Neural progenitor cell (in vitro differentiated cells): ENCODE measurements around the gene RPUSD1. TPM values are rescaled to one million over a fixed set of nuclear protein-coding genes. Genes with fewer than 3 reads are reported as not detected.
A peak's percentile ranks its signal among the peaks of the same experiment; 100 is the strongest.

ENCODE experiments used
- DNase-seq: peaks from one replicate; pipeline ENCODE4 v3.0.0-alpha.2; 2016; ENCODE audit warnings: low spot score
- H2AFZ ChIP-seq: fragments of 200-600 bp; sonication (generic); replicated peaks from 2 replicates; pipeline ENCODE4 v1.6.1; 2016; ENCODE audit warnings: antibody characterized with exemption
- H3F3A ChIP-seq: fragments of 200-600 bp; sonication (generic); 2 replicates; pipeline ENCODE4 v1.6.1; 2016; ENCODE audit warnings: antibody characterized with exemption, low read depth
- H3K27ac ChIP-seq: fragments of 200-600 bp; sonication (generic); 2 replicates; pipeline ENCODE4 v1.5.1; 2016; ENCODE audit warnings: mild to moderate bottlenecking
- H3K27me3 ChIP-seq: fragments of 200-600 bp; sonication (generic); 2 replicates; pipeline ENCODE4 v1.6.1; 2016; ENCODE audit warnings: mild to moderate bottlenecking, moderate library complexity
- H3K36me3 ChIP-seq: fragments of 200-600 bp; sonication (generic); 2 replicates; pipeline ENCODE4 v1.5.1; 2016
- H3K4me1 ChIP-seq: fragments of 200-600 bp; sonication (generic); 2 replicates; pipeline ENCODE4 v1.6.1; 2016; ENCODE audit warnings: mixed run types
- H3K4me2 ChIP-seq: fragments of 200-600 bp; sonication (generic); 2 replicates; pipeline ENCODE4 v1.6.1; 2016
- H3K4me3 ChIP-seq: fragments of 200-600 bp; sonication (generic); 2 replicates; pipeline ENCODE4 v1.5.1; 2016
- H3K79me2 ChIP-seq: fragments of 200-600 bp; sonication (generic); 2 replicates; pipeline ENCODE4 v1.6.1; 2016; ENCODE audit warnings: low read depth
- H3K9ac ChIP-seq: fragments of 200-600 bp; sonication (generic); 2 replicates; pipeline ENCODE4 v1.6.1; 2016
- H3K9me3 ChIP-seq: fragments of 200-600 bp; sonication (generic); 2 replicates; pipeline ENCODE4 v1.5.1; 2016; ENCODE audit warnings: low read depth
- H4K20me1 ChIP-seq: fragments of 200-600 bp; sonication (generic); 2 replicates; pipeline ENCODE4 v1.6.1; 2016; ENCODE audit warnings: low read depth
- H3K27ac Mint-ChIP-seq: 3 replicates; pipeline ENCODE4 v1.8.0; 2021; ENCODE audit warnings: mixed read lengths
- H3K27me3 Mint-ChIP-seq: 2 replicates; pipeline ENCODE4 v1.8.0; 2022; ENCODE audit warnings: low read depth, mild to moderate bottlenecking, inconsistent platforms, moderate library complexity, mixed read lengths; ENCODE audit not compliant: insufficient read depth
- H3K36me3 Mint-ChIP-seq: 3 replicates; pipeline ENCODE4 v1.8.0; 2021; ENCODE audit warnings: mixed read lengths
- H3K4me1 Mint-ChIP-seq: 3 replicates; pipeline ENCODE4 v1.8.0; 2021; ENCODE audit warnings: mixed read lengths
- H3K4me3 Mint-ChIP-seq: 3 replicates; pipeline ENCODE4 v1.8.0; 2021; ENCODE audit warnings: mild to moderate bottlenecking, moderate library complexity, mixed read lengths
- H3K9me3 Mint-ChIP-seq: 3 replicates; pipeline ENCODE4 v1.8.0; 2020; ENCODE audit warnings: mixed read lengths
- CTCF ChIP-seq: fragments of 200-600 bp; sonication (generic); IDR thresholded peaks from 2 replicates; pipeline ENCODE4 v1.5.1; 2017; ENCODE audit warnings: antibody characterized with exemption, mild to moderate bottlenecking
- EZH2 ChIP-seq: fragments of 200-600 bp; sonication (generic); IDR thresholded peaks from 2 replicates; pipeline ENCODE4 v1.6.1; 2017; ENCODE audit warnings: antibody characterized with exemption, mild to moderate bottlenecking, moderate library complexity
- EZH2phosphoT487 ChIP-seq: fragments of 200-600 bp; sonication (generic); IDR thresholded peaks from 2 replicates; pipeline ENCODE4 v1.6.1; 2017; ENCODE audit warnings: antibody characterized with exemption
- total RNA-seq: library from RNA; depleted of rRNA; stranded (reverse); fragments of >200 nt; gene quantifications from 2 replicates; pipeline ENCODE4 v1.2.3, GENCODE V29; 2015; ENCODE audit warnings: low replicate concordance

The RPUSD1 gene
- total RNA-seq, 1 donor from 2014 or later: 5.6 TPM

DNA sequence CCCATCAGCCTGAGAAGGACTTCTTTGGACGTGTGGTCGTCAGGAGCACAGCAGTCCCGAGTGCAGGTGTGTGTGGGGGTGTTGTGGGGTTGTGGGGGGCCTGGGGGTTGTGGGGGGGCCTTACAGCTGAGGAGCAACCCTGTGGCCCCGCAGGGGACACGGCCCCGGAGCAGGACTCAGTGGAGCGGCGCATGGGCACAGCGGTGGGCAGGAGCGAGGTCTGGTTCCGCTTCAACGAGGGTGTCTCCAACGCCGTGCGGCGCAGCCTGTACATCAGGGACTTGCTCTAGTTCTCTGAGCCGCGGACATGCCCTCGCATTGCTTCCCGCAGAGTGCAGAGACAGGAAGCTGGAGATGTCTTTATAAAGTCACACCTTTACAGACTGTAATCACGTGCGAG lies 9.5 kb upstream of the RPUSD1 start:
- H3K9me3 ChIP-seq: no peaks in the 10 kb centered on the region
- H3K4me2 ChIP-seq: no peak overlapping the region
- H4K20me1 ChIP-seq: peaks cover 43% of the 10 kb centered on the region
- no peak overlapping the region for H3K4me3 ChIP-seq
- peaks cover 10% of the 10 kb centered on the region for H3F3A ChIP-seq
- H3K36me3 Mint-ChIP-seq: peaks cover 3% of the 10 kb centered on the region
- no peak overlapping the region for H2AFZ ChIP-seq
- H3K4me1 Mint-ChIP-seq: no peaks in the 10 kb centered on the region
- H3K27me3 Mint-ChIP-seq: peaks cover 5% of the 10 kb centered on the region
- peak overlapping the region; percentile 18 for H3K4me3 Mint-ChIP-seq
- no peak for DNase-seq
- no peak overlapping the region for H3K9ac ChIP-seq
- H3K27me3 ChIP-seq: peaks cover 39% of the 10 kb centered on the region
- peaks cover 18% of the 10 kb centered on the region for H3K4me1 ChIP-seq
- H3K27ac ChIP-seq: no peak overlapping the region
- no peaks in the 10 kb centered on the region for H3K9me3 Mint-ChIP-seq
- TF ChIP-seq CTCF: no peak
- no peak for TF ChIP-seq EZH2phosphoT487
- TF ChIP-seq EZH2: no peak
- no peaks in the 10 kb centered on the region for H3K36me3 ChIP-seq
- H3K79me2 ChIP-seq: no peaks in the 10 kb centered on the region
- H3K27ac Mint-ChIP-seq: no peak overlapping the region

DNA sequence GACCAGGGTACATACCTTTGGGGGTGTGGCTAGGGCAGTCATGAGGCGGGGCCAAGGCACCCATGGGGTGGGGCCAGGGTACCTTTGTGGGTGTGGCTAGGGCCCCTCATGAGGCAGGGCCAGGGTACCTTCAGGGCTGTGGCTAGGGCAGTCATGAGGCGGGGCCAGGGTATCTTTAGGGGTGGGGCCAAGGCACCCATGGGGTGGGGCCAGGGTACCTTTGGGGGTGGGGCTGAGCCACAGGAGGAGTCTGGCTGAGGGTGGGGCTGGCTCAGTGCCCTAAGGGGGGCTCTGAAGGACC lies 8.9 kb upstream of the RPUSD1 start:
- no peaks in the 10 kb centered on the region for H3K9me3 Mint-ChIP-seq

GRCh38 chr16:796296-797119 lies 8.3 kb upstream of the RPUSD1 start:
- H3K9ac ChIP-seq: no peak overlapping the region
- H3K4me2 ChIP-seq: no peak overlapping the region
- peaks cover 27% of the 10 kb centered on the region for H3K27me3 ChIP-seq
- DNase-seq: no peak
- H3K4me1 ChIP-seq: peaks cover 18% of the 10 kb centered on the region
- no peaks in the 10 kb centered on the region for H3K9me3 Mint-ChIP-seq
- H3K9me3 ChIP-seq: no peaks in the 10 kb centered on the region
- peaks cover 43% of the 10 kb centered on the region for H4K20me1 ChIP-seq
- peaks cover 10% of the 10 kb centered on the region for H3F3A ChIP-seq
- no peak overlapping the region for H3K4me3 ChIP-seq
- H3K79me2 ChIP-seq: no peaks in the 10 kb centered on the region
- H3K36me3 ChIP-seq: no peaks in the 10 kb centered on the region
- no peak overlapping the region for H3K27ac Mint-ChIP-seq
- peaks cover 5% of the 10 kb centered on the region for H3K27me3 Mint-ChIP-seq
- H3K4me1 Mint-ChIP-seq: peaks cover 1% of the 10 kb centered on the region
- no peak overlapping the region for H3K27ac ChIP-seq
- no peak overlapping the region for H2AFZ ChIP-seq
- TF ChIP-seq EZH2phosphoT487 (no peak), EZH2 (no peak), CTCF (no peak)
- H3K4me3 Mint-ChIP-seq: no peak overlapping the region
- peaks cover 7% of the 10 kb centered on the region for H3K36me3 Mint-ChIP-seq

More for the DNA sequence above, 8.9 kb upstream of the RPUSD1 start:
- Histone ChIP-seq H3K79me2 (no peaks in the 10 kb centered on the region), H3K4me1 (peaks cover 18% of the 10 kb centered on the region), H3K9me3 (no peaks in the 10 kb centered on the region), H3K9ac (no peak overlapping the region), H2AFZ (no peak overlapping the region), H4K20me1 (peaks cover 43% of the 10 kb centered on the region), H3K4me2 (no peak overlapping the region), H3K27me3 (peaks cover 33% of the 10 kb centered on the region), H3K27ac (no peak overlapping the region), H3F3A (peaks cover 10% of the 10 kb centered on the region), H3K4me3 (no peak overlapping the region), H3K36me3 (no peaks in the 10 kb centered on the region)
- no peak for DNase-seq
- no peak for TF ChIP-seq EZH2phosphoT487
- TF ChIP-seq CTCF: no peak
- TF ChIP-seq EZH2: no peak
- no peak overlapping the region for H3K4me3 Mint-ChIP-seq
- no peak overlapping the region for H3K27ac Mint-ChIP-seq
- H3K36me3 Mint-ChIP-seq: peaks cover 3% of the 10 kb centered on the region
- H3K4me1 Mint-ChIP-seq: no peaks in the 10 kb centered on the region
- H3K27me3 Mint-ChIP-seq: peaks cover 5% of the 10 kb centered on the region
